Stimulated activated CD8-positive, alpha-beta memory T cell treated with anti-CD3 and anti-CD28 coated beads, Interleukin-15, amount 100 ng/mL, for 1 hour (primary cell): ENCODE data around the gene NECAB3.

ENCODE experiments used
- DNase-seq: peaks from one replicate; pipeline ENCODE4 v3.0.0-alpha.2; 2020; ENCODE audit warnings: low read depth

The NECAB3 gene

GRCh38 chr20:33621717-33622400, 52.4 kb downstream of the NECAB3 start:
- DNase-seq = no peak

- no peak for DNase-seq
Observed at GRCh38 chr20:33612001-33612400, 62.2 kb downstream of the NECAB3 start.

- DNase-seq = no peak
Observed at GRCh38 chr20:33611106-33611505, 63.1 kb downstream of the NECAB3 start.

GRCh38 chr20:33609504-33609903, 64.7 kb downstream of the NECAB3 start:
- DNase-seq = no peak
